Keratinocyte (primary cell): ENCODE data around the gene GPSM1. TPM values are rescaled to one million over a fixed set of nuclear protein-coding genes. Genes with fewer than 3 reads are reported as not detected.

Experiments used
- DNase-seq: peaks from one replicate; pipeline ENCODE4 v3.0.0-alpha.2; 2011; ENCODE audit warnings: low read depth, missing footprints, low spot score
- FAIRE-seq: peaks from 2 replicates; lab custom pipeline; 2011; peaks lifted over from hg19 to GRCh38; lab: Jason Lieb, UNC
- H2AFZ ChIP-seq: 2 replicates; pipeline ENCODE4 v1.6.0; 2012; ENCODE audit warnings: low read length, control low read depth, inconsistent platforms; ENCODE audit not compliant: control insufficient read depth
- H3K27ac ChIP-seq: 2 replicates; pipeline ENCODE4 v1.5.1; 2011; ENCODE audit warnings: low read length; ENCODE audit not compliant: control insufficient read depth, insufficient read depth
- H3K27me3 ChIP-seq: 3 replicates; pipeline ENCODE4 v1.6.0; 2011; ENCODE audit warnings: low read length; ENCODE audit not compliant: control insufficient read depth, insufficient read depth; ENCODE audit errors: extremely low read depth
- H3K36me3 ChIP-seq, 2 experiments: 2 replicates in 1 of 2; 3 replicates in 1 of 2; pipeline ENCODE4 v1.5.1; 2011; ENCODE audit warnings: low read length in 2 of 2, mild to moderate bottlenecking in 1 of 2; ENCODE audit not compliant: control insufficient read depth in 2 of 2, insufficient read depth in 2 of 2; ENCODE audit errors: extremely low read depth in 1 of 2
- H3K4me1 ChIP-seq: 3 replicates; pipeline ENCODE4 v1.5.1; 2011; ENCODE audit warnings: low read length; ENCODE audit not compliant: control insufficient read depth, insufficient read depth; ENCODE audit errors: extremely low read depth
- H3K4me2 ChIP-seq: 3 replicates; pipeline ENCODE4 v1.6.0; 2011; ENCODE audit warnings: low read depth, low read length; ENCODE audit not compliant: control insufficient read depth, insufficient read depth; ENCODE audit errors: extremely low read depth
- H3K4me3 ChIP-seq, 3 experiments: fragments of 200-600 bp in 1 of 3; sonication (generic) in 1 of 3; 2 replicates in 2 of 3; 3 replicates in 1 of 3; pipeline ENCODE4 v1.5.1; 2011 to 2016; ENCODE audit warnings: low read length in 3 of 3, mild to moderate bottlenecking in 3 of 3, control low read depth in 2 of 3, inconsistent platforms in 1 of 3, low read depth in 1 of 3, mixed read lengths in 1 of 3, mixed run types in 1 of 3, moderate library complexity in 1 of 3; ENCODE audit not compliant: control insufficient read depth in 2 of 3, insufficient read depth in 2 of 3; ENCODE audit errors: extremely low read depth in 1 of 3
- H3K79me2 ChIP-seq: 2 replicates; pipeline ENCODE4 v1.6.0; 2012; ENCODE audit warnings: low read length; ENCODE audit not compliant: control insufficient read depth, insufficient read depth
- H3K9ac ChIP-seq: 3 replicates; pipeline ENCODE4 v1.6.0; 2011; ENCODE audit warnings: low read length; ENCODE audit not compliant: control insufficient read depth, insufficient read depth; ENCODE audit errors: extremely low read depth
- H3K9me1 ChIP-seq: 3 replicates; pipeline ENCODE4 v1.6.0; 2011; ENCODE audit warnings: low read length; ENCODE audit not compliant: control insufficient read depth, insufficient read depth; ENCODE audit errors: extremely low read depth
- H3K9me3 ChIP-seq: 2 replicates; pipeline ENCODE4 v1.5.1; 2012; ENCODE audit warnings: low read depth, low read length; ENCODE audit not compliant: control insufficient read depth
- H4K20me1 ChIP-seq: 3 replicates; pipeline ENCODE4 v1.6.0; 2011; ENCODE audit warnings: low read length; ENCODE audit not compliant: control insufficient read depth, insufficient read depth; ENCODE audit errors: extremely low read depth
- CTCF ChIP-seq, 3 experiments: IDR thresholded peaks in 1 of 3; conservative IDR thresholded peaks in 1 of 3; optimal IDR thresholded peaks in 1 of 3; 2 replicates in 2 of 3; 3 replicates in 1 of 3; pipeline versions ENCODE3 to v1.5.1; 2011; ENCODE audit warnings: low read length in 3 of 3, mild to moderate bottlenecking in 3 of 3, moderate library complexity in 2 of 3, control low read depth in 1 of 3, inconsistent platforms in 1 of 3; ENCODE audit not compliant: insufficient read depth in 2 of 3; ENCODE audit errors: extremely low read depth in 1 of 3
- EZH2 ChIP-seq: IDR thresholded peaks from one replicate; pipeline ENCODE4 v1.6.1; 2012; ENCODE audit warnings: inconsistent platforms, mild to moderate bottlenecking, low read length, moderate library complexity
- dilution Hi-C: fragments of 300-500 bp; cut with MboI; formaldehyde crosslinking; loops from one replicate; pipeline ENCODE4 v1.7.0; 2020; ENCODE audit warnings: low sequenced_read_pairs; ENCODE audit not compliant: extremely low pct_ligation_motif_present
- polyA plus RNA-seq, 5 experiments: library from polyadenylated mRNA; depleted of rRNA in 3 of 5; stranded (reverse) in 3 of 5; stranded (forward) in 1 of 5; unstranded in 1 of 5; fragments of >200 nt; gene quantifications; 1 replicate in 1 of 5; 2 replicates in 3 of 5; 3 replicates in 1 of 5; pipeline versions ENCODE4 v1.2.1 to v1.2.3, GENCODE V29; 2011 to 2012; ENCODE audit warnings: missing spikeins in 2 of 5, low read depth in 1 of 5, low replicate concordance in 1 of 5

Gene GPSM1
- polyA plus RNA-seq, 1 donor (not counting 4 experiments of a cell fraction or from before 2014, with no cell fraction given), result 2.5 TPM

GRCh38 chr9:136332482-136332983, 5.2 kb downstream of the GPSM1 start:
- DNase-seq, result no peak
- H3K9me1 ChIP-seq, result no peaks in the 10 kb centered on the region
- no peak overlapping the region for H3K9ac ChIP-seq
- no peak for FAIRE-seq
- peaks cover 0 to 3% of the 10 kb centered on the region in 2 experiments for H3K36me3 ChIP-seq
- H4K20me1 ChIP-seq, result no peaks in the 10 kb centered on the region
- H3K4me1 ChIP-seq, result peaks cover 10% of the 10 kb centered on the region
- H3K27ac ChIP-seq, result no peak overlapping the region
- H3K27me3 ChIP-seq, result no peaks in the 10 kb centered on the region
- no peak for TF ChIP-seq CTCF (optimal IDR thresholded peaks at IDR 0.05 in 1 of 3, IDR thresholded peaks at IDR 0.05 in 1 of 3, conservative IDR thresholded peaks at IDR 0.05 in 1 of 3; ENCODE audit: extremely low read depth in 1 of 3, insufficient read depth in 2 of 3, low read length in 3 of 3)
- TF ChIP-seq EZH2, result no peak
- no peak overlapping the region for H3K4me3 ChIP-seq
- dilution Hi-C loops, result no loop called here
- no peak overlapping the region for H3K4me2 ChIP-seq
- H3K79me2 ChIP-seq, result no peaks in the 10 kb centered on the region
- H3K9me3 ChIP-seq, result no peaks in the 10 kb centered on the region
- no peak overlapping the region for H2AFZ ChIP-seq

GRCh38 chr9:136333045-136333444, 5.7 kb downstream of the GPSM1 start:
- Histone ChIP-seq H3K4me3 (no peak overlapping the region), H3K27ac (no peak overlapping the region), H3K4me2 (no peak overlapping the region), H3K9me3 (no peaks in the 10 kb centered on the region), H3K9me1 (no peaks in the 10 kb centered on the region), H2AFZ (no peak overlapping the region), H3K27me3 (no peaks in the 10 kb centered on the region), H4K20me1 (no peaks in the 10 kb centered on the region), H3K79me2 (no peaks in the 10 kb centered on the region), H3K4me1 (peaks cover 8% of the 10 kb centered on the region), H3K36me3 (peaks cover 0 to 3% of the 10 kb centered on the region in 2 experiments), H3K9ac (no peak overlapping the region)
- DNase-seq (no peak), FAIRE-seq (no peak)
- no peak for TF ChIP-seq EZH2
- TF ChIP-seq CTCF (optimal IDR thresholded peaks at IDR 0.05 in 1 of 3, IDR thresholded peaks at IDR 0.05 in 1 of 3, conservative IDR thresholded peaks at IDR 0.05 in 1 of 3; ENCODE audit: extremely low read depth in 1 of 3, insufficient read depth in 2 of 3, low read length in 3 of 3), result no peak
- dilution Hi-C loops, result no loop called here
